Right ventricle myocardium superior (tissue), 1 donor: ENCODE data around the gene PDAP1. TPM values are rescaled to one million over a fixed set of nuclear protein-coding genes. Genes with fewer than 3 reads are reported as not detected.
"Not testable (repeated sequence)": the region's sequence is repeated elsewhere in the genome, so short reads cannot be mapped to it uniquely, and the experiment has no call there.

Experiments
- ATAC-seq: fragments of 200-7000 bp; cut with Tn5 transposase; one replicate; pipeline ENCODE4 v1.9.1; 2020; ENCODE audit warnings: mild to moderate bottlenecking; ENCODE audit not compliant: poor library complexity
- DNase-seq: peaks from one replicate; pipeline ENCODE4 v3.0.0-alpha.2; 2020
- intact Hi-C: fragments of 100-400 bp; cut with DNase I; formaldehyde crosslinking; loops from one replicate; pipeline ENCODE4 v1.11.2; 2022
- total RNA-seq: library from RNA; stranded (reverse); fragmentation: NEBNext Ultra II Directional; extraction: Animal tissue kit (Norgen Biotek cat#: 25700); gene quantifications from one replicate; pipeline ENCODE4 v1.2.1, GENCODE V29; 2021
- donor health status: DM: no; HTN: yes; CAD: no; lungs with severe emphysema.

The PDAP1 gene
- total RNA-seq, 1 donor from 2014 or later, result 97.7 TPM

- intact Hi-C loops, result no loop called here
- no peak for ATAC-seq
- DNase-seq, result no peak
These were observed 39.5 kb downstream of the PDAP1 start for GRCh38 chr7:99368750-99369389.

- intact Hi-C loops, result no loop called here
- ATAC-seq (no peak), DNase-seq (no peak)
These were observed 41.8 kb downstream of the PDAP1 start for GRCh38 chr7:99366646-99367045.

GRCh38 chr7:99365318-99366141 lies 42.9 kb downstream of the PDAP1 start:
- ATAC-seq (peak; percentile 65), DNase-seq (peak; percentile 68)
- intact Hi-C loops, result no loop called here

- intact Hi-C loops, result no loop called here
- ATAC-seq (no peak), DNase-seq (no peak)
These were observed 45.1 kb downstream of the PDAP1 start for GRCh38 chr7:99363286-99363685.

- intact Hi-C loops, result no loop called here
- ATAC-seq (no peak), DNase-seq (no peak)
These were observed 45.6 kb downstream of the PDAP1 start for GRCh38 chr7:99362801-99363200.

GRCh38 chr7:99359465-99360154 lies 48.8 kb downstream of the PDAP1 start:
- DNase-seq (no peak), ATAC-seq (no peak)
- intact Hi-C loops, result no loop called here

- intact Hi-C loops, ATAC-seq, DNase-seq: not testable (repeated sequence)
These were observed 49.9 kb downstream of the PDAP1 start for GRCh38 chr7:99358521-99358920.

- DNase-seq (no peak), ATAC-seq (no peak)
- intact Hi-C loops, result no loop called here
These were observed 50.5 kb downstream of the PDAP1 start for GRCh38 chr7:99357701-99358490.

GRCh38 chr7:99355098-99355497 lies 53.3 kb downstream of the PDAP1 start:
- DNase-seq (no peak), ATAC-seq (no peak)

GRCh38 chr7:99352247-99352646 lies 56.1 kb downstream of the PDAP1 start:
- ATAC-seq, result no peak
- intact Hi-C loops, result no loop called here

More at GRCh38 chr7:99355098-99355497, 53.3 kb downstream of the PDAP1 start:
- intact Hi-C loops, result no loop called here

GRCh38 chr7:99350641-99351040 lies 57.8 kb downstream of the PDAP1 start:
- DNase-seq, intact Hi-C loops, ATAC-seq: not testable (repeated sequence)

More at GRCh38 chr7:99352247-99352646, 56.1 kb downstream of the PDAP1 start:
- no peak for DNase-seq

Other genes starting within 250 kb of the PDAP1 start
- not detected for gene KPNA7, start 200.5 kb downstream of the PDAP1 start, total RNA-seq
- not detected for gene MYH16, start 135.8 kb downstream of the PDAP1 start, total RNA-seq
- 133 TPM for gene ARPC1A, start 82.7 kb downstream of the PDAP1 start, total RNA-seq
- gene ARPC1B, start 33.9 kb downstream of the PDAP1 start, total RNA-seq, result 40.6 TPM
- 31.5 TPM for gene BUD31, start 372 bp upstream of the PDAP1 start, total RNA-seq
- gene PTCD1, start 30.2 kb upstream of the PDAP1 start, total RNA-seq, result 3.0 TPM
- gene CPSF4, start 30.3 kb upstream of the PDAP1 start, total RNA-seq, result 19.9 TPM
- gene ATP5MF, start 57.6 kb upstream of the PDAP1 start, total RNA-seq, result 900 TPM
- 3.4 TPM for gene ZNF789, start 64.3 kb upstream of the PDAP1 start, total RNA-seq
- 15.8 TPM for gene ZNF394, start 91.7 kb upstream of the PDAP1 start, total RNA-seq
- gene ZKSCAN5, start 96.1 kb upstream of the PDAP1 start, total RNA-seq, result 6.1 TPM
- 6.5 TPM for gene FAM200A, start 143.5 kb upstream of the PDAP1 start, total RNA-seq
- 24.0 TPM for gene ZNF655, start 150.0 kb upstream of the PDAP1 start, total RNA-seq
- not detected for gene TMEM225B, start 189.7 kb upstream of the PDAP1 start, total RNA-seq
- gene ZSCAN25, start 208.3 kb upstream of the PDAP1 start, total RNA-seq, result 6.9 TPM